Gastroesophageal sphincter (tissue), 4 donors: ENCODE data around the gene ASIC1. TPM values are rescaled to one million over a fixed set of nuclear protein-coding genes. Genes with fewer than 3 reads are reported as not detected.
A peak's percentile ranks its signal among the peaks of the same experiment; 100 is the strongest.

Experiments
- ATAC-seq: fragments of 150-250 bp; one replicate; pipeline ENCODE4 v1.9.1; 2016; ENCODE audit warnings: mild to moderate bottlenecking, moderate library complexity
- H3K27ac ChIP-seq, 4 donors: fragments of 200-600 bp; sonication (generic) in 3 of 4; 1 replicate in 3 of 4; 2 replicates in 1 of 4; pipeline ENCODE4 v1.5.1; 2016 to 2019
- H3K27me3 ChIP-seq: fragments of 200-600 bp; sonication (generic); one replicate; pipeline ENCODE4 v1.5.1; 2019
- H3K36me3 ChIP-seq, 2 donors: fragments of 200-600 bp; sonication (generic); one replicate each; pipeline ENCODE4 v1.5.1; 2019; ENCODE audit warnings: control low read depth in 1 of 2
- H3K4me1 ChIP-seq, 3 donors: fragments of 200-600 bp; sonication (generic); 1 replicate in 2 of 3; 2 replicates in 1 of 3; pipeline ENCODE4 v1.5.1; 2016 to 2019; ENCODE audit warnings: control low read depth in 2 of 3
- H3K4me3 ChIP-seq, 2 donors: fragments of 200-600 bp; sonication (generic); one replicate each; pipeline ENCODE4 v1.5.1; 2019; ENCODE audit warnings: mild to moderate bottlenecking in 1 of 2, moderate library complexity in 1 of 2
- H3K9me3 ChIP-seq, 3 donors: fragments of 200-600 bp; sonication (generic); one replicate each; pipeline ENCODE4 v1.5.1; 2017 to 2019; ENCODE audit warnings: control low read depth in 2 of 3
- CTCF ChIP-seq, 4 experiments: fragments of 200-600 bp in 2 of 4; fragments of 450-650 bp in 2 of 4; sonication (generic) in 1 of 4; IDR thresholded peaks; one replicate each; pipeline ENCODE4 v1.5.1; 2017 to 2019; ENCODE audit warnings: antibody characterized with exemption in 4 of 4, mild to moderate bottlenecking in 2 of 4, moderate library complexity in 2 of 4
- EP300 ChIP-seq: sonication (generic); formaldehyde crosslinking; IDR thresholded peaks from one replicate; pipeline ENCODE4 v1.6.1; 2017; ENCODE audit warnings: antibody characterized with exemption, mild to moderate bottlenecking
- POLR2A ChIP-seq, 2 donors: fragments of 450-650 bp; IDR thresholded peaks; one replicate each; pipeline ENCODE4 v1.6.1; 2017; ENCODE audit warnings: antibody characterized with exemption in 2 of 2, mild to moderate bottlenecking in 2 of 2, moderate library complexity in 1 of 2
- POLR2AphosphoS5 ChIP-seq: sonication (generic); formaldehyde crosslinking; IDR thresholded peaks from one replicate; pipeline ENCODE4 v1.6.1; 2017; ENCODE audit warnings: antibody characterized with exemption
- WGBS, 2 donors: methylation state at CpG; one replicate each; pipeline ENCODE4 v1.1.5; 2018; ENCODE audit warnings: low coverage in 1 of 2; 5-methylcytosine and 5-hydroxymethylcytosine counted together
- total RNA-seq, 4 donors: library from RNA; depleted of rRNA; stranded (reverse); fragments of >200 nt; gene quantifications; one replicate each; pipeline ENCODE4 v1.1.0, GENCODE V29; 2016

ASIC1 gene
- total RNA-seq, 4 donors from 2014 or later = 0.82 to 4.9 (median 3.1) TPM

- Histone ChIP-seq H3K27ac (no peak overlapping the region), H3K27me3 (no peaks in the 10 kb centered on the region), H3K36me3 (peaks cover 0 to 18% of the 10 kb centered on the region in 2 donors), H3K4me3 (peak overlapping the region in 1 of 2 donors; percentile 17), H3K4me1 (peaks cover 0 to 30% (median 10%) of the 10 kb centered on the region in 3 donors), H3K9me3 (no peaks in the 10 kb centered on the region)
- no CpG with 5 or more reads among the region's 14 CpGs for WGBS, 2 donors
- peak; percentile 33 for ATAC-seq
- TF ChIP-seq CTCF (IDR thresholded peaks at IDR 0.05) (no peak), POLR2AphosphoS5 (no peak), POLR2A (IDR thresholded peaks at IDR 0.05) (no peak)
These were observed 47.3 kb downstream of the ASIC1 start for GRCh38 chr12:50104417-50105366.

GRCh38 chr12:50105913-50106450, 48.6 kb downstream of the ASIC1 start:
- Histone ChIP-seq H3K27ac (no peak overlapping the region), H3K9me3 (no peaks in the 10 kb centered on the region), H3K27me3 (no peaks in the 10 kb centered on the region), H3K36me3 (peaks cover 0 to 5% of the 10 kb centered on the region in 2 donors), H3K4me3 (no peak overlapping the region), H3K4me1 (peaks cover 0 to 43% (median 19%) of the 10 kb centered on the region in 3 donors)
- 88 to 93% methylated on average over 6 to 7 of the region's 12 CpGs for WGBS, 2 donors
- no peak for TF ChIP-seq POLR2A (IDR thresholded peaks at IDR 0.05)
- no peak for TF ChIP-seq EP300
- TF ChIP-seq POLR2AphosphoS5 = no peak
- TF ChIP-seq CTCF (IDR thresholded peaks at IDR 0.05) = no peak
- ATAC-seq = no peak

GRCh38 chr12:50106907-50107306, 49.5 kb downstream of the ASIC1 start:
- H3K9me3 ChIP-seq = no peaks in the 10 kb centered on the region
- ATAC-seq = no peak
- WGBS, 2 donors = 83% methylated on average over 2 of the region's 3 CpGs; no CpG with 5 or more reads in 1 of the 2 donors
- H3K4me3 ChIP-seq = no peak overlapping the region
- no peaks in the 10 kb centered on the region for H3K27me3 ChIP-seq
- no peak overlapping the region for H3K27ac ChIP-seq
- TF ChIP-seq POLR2A (IDR thresholded peaks at IDR 0.05) (no peak), POLR2AphosphoS5 (no peak), EP300 (no peak), CTCF (IDR thresholded peaks at IDR 0.05) (no peak)
- peaks cover 0 to 49% (median 24%) of the 10 kb centered on the region in 3 donors for H3K4me1 ChIP-seq
- H3K36me3 ChIP-seq = no peaks in the 10 kb centered on the region

GRCh38 chr12:50107416-50108268, 50.2 kb downstream of the ASIC1 start:
- Histone ChIP-seq H3K27me3 (no peaks in the 10 kb centered on the region), H3K27ac (no peak overlapping the region), H3K9me3 (no peaks in the 10 kb centered on the region), H3K36me3 (no peaks in the 10 kb centered on the region), H3K4me1 (peaks cover 0 to 49% (median 24%) of the 10 kb centered on the region in 3 donors), H3K4me3 (no peak overlapping the region)
- no peak for TF ChIP-seq POLR2AphosphoS5
- TF ChIP-seq POLR2A (IDR thresholded peaks at IDR 0.05) = no peak
- no peak for TF ChIP-seq CTCF (IDR thresholded peaks at IDR 0.05)
- no peak for TF ChIP-seq EP300
- WGBS, 2 donors = 92 to 93% methylated on average over 2 to 13 of the region's 17 CpGs
- ATAC-seq = no peak
